GM12878 (cell line): ENCODE measurements around the gene B9D1. TPM values are rescaled to one million over a fixed set of nuclear protein-coding genes. Genes with fewer than 3 reads are reported as not detected.

Experiments
- ATAC-seq: fragments of 200-7000 bp; cut with Tn5 transposase; 3 replicates; pipeline ENCODE4 v1.9.1; 2020; ENCODE audit warnings: mild to moderate bottlenecking, moderate library complexity
- BruUV-seq: library from RNA; stranded (reverse); fragments of 400-500 nt; replicated peaks from 2 replicates; lab custom pipeline; 2021; lab: Mats Ljungman, UMichigan
- CTCF ChIA-PET: fragments of 300-600 bp; sonication (Branson Sonifier 250); formaldehyde crosslinking; extraction: SDS; loops from one replicate; lab custom pipeline; 2021; ENCODE audit warnings: inconsistent platforms; lab: Yijun Ruan, JAX
- POLR2A ChIA-PET: fragments of 350-600 bp; formaldehyde crosslinking; extraction: SDS; loops from one replicate; lab custom pipeline; 2021; ENCODE audit warnings: inconsistent platforms; lab: Charles Lee
- RAD21 ChIA-PET: fragments of 300-600 bp; sonication (Branson Sonifier 250); formaldehyde crosslinking; loops from one replicate; lab custom pipeline; 2023; ENCODE audit warnings: antibody characterized with exemption; ENCODE audit not compliant: unreplicated experiment; lab: Charles Lee
- SMC1A ChIA-PET: fragments of 300-600 bp; sonication (Branson Sonifier 250); formaldehyde crosslinking; loops from one replicate; lab custom pipeline; 2023; ENCODE audit not compliant: unreplicated experiment, uncharacterized antibody; lab: Charles Lee
- DNase-seq: peaks from one replicate; pipeline ENCODE4 v3.0.0-alpha.2; 2011; ENCODE audit warnings: low read depth, low spot score
- FAIRE-seq: peaks from 3 replicates; lab custom pipeline; 2011; peaks lifted over from hg19 to GRCh38; lab: Jason Lieb, UNC
- H2AFZ ChIP-seq: 2 replicates; pipeline ENCODE4 v1.6.0; 2011; ENCODE audit warnings: low read depth, low read length, control low read depth; ENCODE audit not compliant: control insufficient read depth
- H3K27ac ChIP-seq: 2 replicates; pipeline ENCODE4 v1.5.1; 2011; ENCODE audit warnings: control low read depth; ENCODE audit not compliant: control insufficient read depth, insufficient read depth
- H3K27me3 ChIP-seq, 2 experiments: replicated peaks in 1 of 2; 2 replicates each; pipeline versions ENCODE4 v1.6.0 to v1.6.1; 2011; ENCODE audit warnings: low read length in 1 of 2; ENCODE audit not compliant: control insufficient read depth in 2 of 2, insufficient read depth in 2 of 2
- H3K36me3 ChIP-seq, 2 experiments: 2 replicates each; pipeline ENCODE4 v1.5.1; 2011; ENCODE audit warnings: low read length in 1 of 2; ENCODE audit not compliant: control insufficient read depth in 2 of 2, insufficient read depth in 2 of 2
- H3K4me1 ChIP-seq: 2 replicates; pipeline ENCODE4 v1.6.1; 2011; ENCODE audit warnings: mild to moderate bottlenecking, low read length, moderate library complexity, mixed read lengths; ENCODE audit not compliant: control insufficient read depth, insufficient read depth
- H3K4me2 ChIP-seq: 2 replicates; pipeline ENCODE4 v1.6.0; 2011; ENCODE audit warnings: control low read depth; ENCODE audit not compliant: control insufficient read depth, insufficient read depth
- H3K4me3 ChIP-seq: fragments of 200-600 bp; sonication (generic); 2 replicates; pipeline ENCODE4 v1.5.1; 2016
- H3K79me2 ChIP-seq: 2 replicates; pipeline ENCODE4 v1.6.0; 2011; ENCODE audit warnings: low read length; ENCODE audit not compliant: control insufficient read depth, insufficient read depth
- H3K9ac ChIP-seq: 2 replicates; pipeline ENCODE4 v1.8.0; 2011; ENCODE audit warnings: low read length, control low read depth, mixed read lengths; ENCODE audit not compliant: control insufficient read depth, insufficient read depth
- H3K9me3 ChIP-seq: replicated peaks from 3 replicates; pipeline ENCODE4 v1.5.1; 2011; ENCODE audit warnings: mild to moderate bottlenecking, low read length; ENCODE audit not compliant: control insufficient read depth, insufficient read depth
- H4K20me1 ChIP-seq: 2 replicates; pipeline ENCODE4 v1.6.0; 2011; ENCODE audit not compliant: control insufficient read depth, insufficient read depth
- DPF2 ChIP-seq: fragments of 450-650 bp; IDR thresholded peaks from 2 replicates; pipeline ENCODE4 v1.6.1; 2017; ENCODE audit warnings: mild to moderate bottlenecking
- IKZF2 ChIP-seq, 2 experiments: fragments of 450-650 bp; IDR thresholded peaks; 2 replicates each; pipeline ENCODE4 v1.6.1; 2017; ENCODE audit warnings: mild to moderate bottlenecking in 2 of 2, moderate library complexity in 2 of 2
- IRF4 ChIP-seq: IDR thresholded peaks from 2 replicates; pipeline ENCODE4 v1.6.1; 2011; ENCODE audit warnings: low read depth, low read length
- IRF5 ChIP-seq: fragments of 450-650 bp; IDR thresholded peaks from 2 replicates; pipeline ENCODE4 v1.6.1; 2017; ENCODE audit warnings: borderline replicate concordance
- NFYB ChIP-seq: IDR thresholded peaks from 2 replicates; pipeline ENCODE4 v1.6.1; 2011; ENCODE audit warnings: low read depth, mild to moderate bottlenecking, low read length, improper control_type of control experiment, moderate library complexity; ENCODE audit not compliant: insufficient read depth
- NR2F1 ChIP-seq: fragments of 450-650 bp; conservative IDR thresholded peaks from 2 replicates; pipeline ENCODE4 v1.6.1; 2017; ENCODE audit warnings: mild to moderate bottlenecking
- POU2F2 ChIP-seq: IDR thresholded peaks from 3 replicates; pipeline ENCODE4 v1.6.1; 2011; ENCODE audit warnings: low read depth, mild to moderate bottlenecking, low read length, borderline replicate concordance
- RAD21 ChIP-seq: IDR thresholded peaks from 2 replicates; pipeline ENCODE4 v1.6.1; 2011; ENCODE audit warnings: mild to moderate bottlenecking, low read depth, low read length, moderate library complexity; ENCODE audit not compliant: insufficient read depth
- RB1 ChIP-seq: fragments of 450-650 bp; formaldehyde crosslinking; IDR thresholded peaks from 2 replicates; pipeline ENCODE4 v1.6.1; 2017; ENCODE audit warnings: mild to moderate bottlenecking, borderline replicate concordance
- RELA ChIP-seq: fragments of 450-650 bp; IDR thresholded peaks from 2 replicates; pipeline ENCODE4 v1.8.0; 2014; ENCODE audit warnings: borderline replicate concordance; ENCODE audit not compliant: partially characterized antibody
- SMC3 ChIP-seq: IDR thresholded peaks from 2 replicates; pipeline ENCODE4 v1.6.1; 2011; ENCODE audit warnings: low read length, improper control_type of control experiment, borderline replicate concordance
- STAT1 ChIP-seq: fragments of 450-650 bp; conservative IDR thresholded peaks from 2 replicates; pipeline ENCODE4 v1.6.1; 2014; ENCODE audit warnings: antibody characterized with exemption, mild to moderate bottlenecking
- TCF12 ChIP-seq: IDR thresholded peaks from 2 replicates; pipeline ENCODE4 v1.6.1; 2011; ENCODE audit warnings: low read depth, mild to moderate bottlenecking, low read length
- ZBTB4 ChIP-seq: fragments of 450-650 bp; formaldehyde crosslinking; IDR thresholded peaks from 2 replicates; pipeline ENCODE4 v1.4.0; 2022; ENCODE audit warnings: mild to moderate bottlenecking, moderate library complexity
- WGBS: methylation state at CpG from one replicate; pipeline ENCODE4 v1.1.6; 2016; ENCODE audit warnings: low lambda C conversion rate; ENCODE audit not compliant: insufficient replicate concordance, insufficient coverage; ENCODE audit errors: missing lambda C conversion rate; 5-methylcytosine and 5-hydroxymethylcytosine counted together
- in situ Hi-C: fragments of 300-500 bp; cut with MboI; formaldehyde crosslinking; loops from 9 replicates; pipeline ENCODE4 v1.14.3; 2018; ENCODE audit warnings: mixed read lengths
- intact Hi-C: fragments of 100-400 bp; cut with micrococcal nuclease; formaldehyde crosslinking; loops from one replicate; pipeline ENCODE4 v1.14.2; 2022; ENCODE audit not compliant: unreplicated experiment
- polyA plus RNA-seq, 11 experiments: library from polyadenylated mRNA; depleted of rRNA in 4 of 11; unstranded in 6 of 11; stranded (reverse) in 5 of 11; fragments of >200 nt; fragmentation: Nextera tagmentation in 4 of 11; fragmentation: Illumina TruSeq in 1 of 11; extraction: Ambion mirVana in 4 of 11; extraction: Trizol in 1 of 11; gene quantifications; 1 replicate in 1 of 11; 2 replicates in 10 of 11; pipeline versions ENCODE4 v1.2.1 to v1.2.3, GENCODE V29; 2011 to 2016; ENCODE audit warnings: inconsistent platforms in 2 of 11, missing spikeins in 2 of 11, low read depth in 1 of 11
- total RNA-seq, 4 experiments: library from RNA; depleted of rRNA in 3 of 4; stranded (reverse); fragments of >200 nt in 3 of 4; fragmentation: Illumina TruSeq in 1 of 4; extraction: Trizol in 1 of 4; gene quantifications; 2 replicates each; pipeline versions ENCODE4 v1.2.1 to v1.2.3, GENCODE V29; 2013 to 2021
- TF ChIP-seq, protein P1 (sequence below): IDR thresholded peaks from 2 replicates; pipeline ENCODE4 v1.6.1; 2012; ENCODE audit warnings: low read length, inconsistent platforms

The B9D1 gene
- total and polyA plus RNA-seq, 10 of the 15 experiments (the other 5 are each of a cell fraction or from before 2014, with no cell fraction given): 5.9 to 18.3 (median 9.8) TPM

GRCh38 chr17:19307521-19307920 lies 55.0 kb downstream of the B9D1 start (continued):
- TF ChIP-seq ZBTB4 (CRISPR knock-in tag): no peak
- TF ChIP-seq, protein P1, sequence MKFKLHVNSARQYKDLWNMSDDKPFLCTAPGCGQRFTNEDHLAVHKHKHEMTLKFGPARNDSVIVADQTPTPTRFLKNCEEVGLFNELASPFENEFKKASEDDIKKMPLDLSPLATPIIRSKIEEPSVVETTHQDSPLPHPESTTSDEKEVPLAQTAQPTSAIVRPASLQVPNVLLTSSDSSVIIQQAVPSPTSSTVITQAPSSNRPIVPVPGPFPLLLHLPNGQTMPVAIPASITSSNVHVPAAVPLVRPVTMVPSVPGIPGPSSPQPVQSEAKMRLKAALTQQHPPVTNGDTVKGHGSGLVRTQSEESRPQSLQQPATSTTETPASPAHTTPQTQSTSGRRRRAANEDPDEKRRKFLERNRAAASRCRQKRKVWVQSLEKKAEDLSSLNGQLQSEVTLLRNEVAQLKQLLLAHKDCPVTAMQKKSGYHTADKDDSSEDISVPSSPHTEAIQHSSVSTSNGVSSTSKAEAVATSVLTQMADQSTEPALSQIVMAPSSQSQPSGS: no peak

DNA sequence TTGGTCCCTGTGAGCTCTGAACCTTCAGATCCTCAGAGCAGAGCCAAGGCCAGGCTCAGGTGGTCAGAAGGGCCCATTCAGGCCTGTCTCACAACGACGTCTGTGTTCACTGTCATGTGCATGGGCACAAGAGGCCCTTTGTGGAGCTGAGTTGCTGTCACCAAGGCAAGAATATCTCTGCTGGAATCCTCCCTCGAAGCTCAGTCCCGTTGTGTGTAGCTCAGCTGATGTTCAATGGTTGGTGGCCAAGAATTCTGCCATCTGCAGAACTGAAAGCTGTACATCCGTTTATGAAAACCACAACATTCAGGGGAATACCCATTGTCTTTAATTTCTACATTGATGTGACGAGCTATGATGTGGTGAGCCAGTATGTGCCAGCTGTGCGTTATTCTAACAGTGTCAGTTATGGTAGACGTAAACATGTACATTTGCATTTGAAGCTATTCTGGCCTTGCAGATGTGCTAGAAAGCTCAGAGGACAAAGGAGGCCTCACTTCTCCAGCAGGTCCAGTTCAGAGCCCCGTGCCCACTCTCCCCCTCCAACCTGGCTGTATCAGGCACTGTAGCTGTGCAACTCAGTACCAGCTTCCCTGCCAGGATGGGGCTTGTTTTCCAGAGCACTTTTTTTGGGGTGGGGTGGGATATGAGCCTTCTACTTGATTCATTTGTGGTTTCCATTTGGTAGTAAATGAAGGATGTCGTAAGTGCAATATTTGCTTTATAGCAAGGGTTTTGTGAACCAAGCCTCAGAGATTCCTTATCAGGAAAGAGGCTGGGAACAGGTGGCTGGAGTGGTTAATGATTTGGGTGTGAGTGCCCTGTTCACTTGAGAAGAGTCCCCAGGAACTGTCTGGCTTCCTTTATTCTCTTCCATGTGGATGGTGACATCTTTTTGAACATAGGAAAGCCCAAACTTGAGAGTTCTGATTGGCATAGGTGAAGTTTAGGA lies 56.1 kb downstream of the B9D1 start:
- H3K27me3 ChIP-seq: no peaks in the 10 kb centered on the region; a peak in 1 of 4 replicates
- no peaks in the 10 kb centered on the region for H3K79me2 ChIP-seq
- ChIA-PET RAD21 (interaction anchor here (0.7 to 2.0 kb wide), 6 partner anchors 12 to 71 kb away, joined by 4 to 10 read pairs (median 4); partner anchors contain the start of genes B9D1 and MAPK7), CTCF (interaction anchor here (0.9 to 1.6 kb wide), 10 partner anchors 10 to 56 kb away, joined by 3 to 8 read pairs (median 4); partner anchors contain the start of gene B9D1), POLR2A (interaction anchor here (0.9 to 1.7 kb wide), 5 partner anchors 11 to 72 kb away, joined by 3 to 6 read pairs (median 3); partner anchors contain the start of gene MAPK7), SMC1A (interaction anchor here (1.1 to 2.4 kb wide), 11 partner anchors 11 to 59 kb away, joined by 3 to 11 read pairs (median 4); no protein-coding TSS in a partner anchor)
- peak overlapping the region; percentile 10; the same call in 1 of the 2 replicates for H3K9ac ChIP-seq
- WGBS: 6% methylated on average over 10 of the region's 10 CpGs
- H3K27ac ChIP-seq: peak overlapping the region; percentile 9; the same call in 1 of the 2 replicates
- ATAC-seq (peak; percentile 85), FAIRE-seq (peak; percentile 97), DNase-seq (peak; percentile 94)
- H3K4me1 ChIP-seq: peaks cover 46% of the 10 kb centered on the region
- no peaks in the 10 kb centered on the region for H3K36me3 ChIP-seq
- H3K4me2 ChIP-seq: peak overlapping the region; percentile 73
- H2AFZ ChIP-seq: no peak overlapping the region
- intact Hi-C loops (no loop called here), in situ Hi-C loops (no loop called here)
- H3K9me3 ChIP-seq: no peaks in the 10 kb centered on the region
- BruUV-seq: TSS peak; percentile 56
- peaks cover 3% of the 10 kb centered on the region; the same call in 1 of the 2 replicates for H4K20me1 ChIP-seq
- no peak overlapping the region; the same call in 1 of the 2 replicates for H3K4me3 ChIP-seq
- TF ChIP-seq IRF4: peak; percentile 66
- 0 out of 2 replicates have a peak, but pooled peaks have one; percentile 26 for TF ChIP-seq NR2F1
- no peak for TF ChIP-seq NFYB
- peak; percentile 84 to 86; a peak in 3 of 4 replicates for TF ChIP-seq IKZF2 (IDR thresholded peaks at IDR 0.05)
- no peak for TF ChIP-seq RAD21
- TF ChIP-seq RELA: peak; percentile 17
- TF ChIP-seq RB1: no peak
- TF ChIP-seq DPF2: peak; percentile 78
- no peak for TF ChIP-seq IRF5
- TF ChIP-seq TCF12: peak; percentile 70
- TF ChIP-seq POU2F2: peak; percentile 91; the same call in 2 of the 3 replicates
- no peak for TF ChIP-seq SMC3
- TF ChIP-seq STAT1: no peak
